ENCODE data around the gene CPEB3. TPM values are rescaled to one million over a fixed set of nuclear protein-coding genes. Genes with fewer than 3 reads are reported as not detected.

Gene CPEB3
- total RNA-seq, 1 experiment from 2014 or later: 1.0 TPM

DNA sequence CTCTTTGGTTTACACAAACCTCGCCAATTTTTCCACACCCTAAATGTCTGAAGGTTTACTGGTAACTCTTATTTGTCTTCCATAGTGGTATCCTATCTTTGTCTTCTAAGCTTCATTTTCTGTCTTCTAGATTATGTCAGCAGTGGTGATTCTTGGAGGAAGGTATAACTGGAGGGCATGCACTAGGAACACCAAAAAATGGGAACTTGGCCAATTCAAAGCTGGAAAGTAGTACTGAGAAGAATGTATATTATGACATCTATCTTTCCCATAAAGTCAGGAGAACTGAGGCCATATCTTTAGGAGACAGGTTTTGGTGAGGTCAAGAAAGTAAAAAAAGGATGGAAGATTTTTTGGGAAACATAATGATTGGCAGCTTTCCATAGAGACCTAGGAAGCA lies 113.3 kb downstream of the CPEB3 start:
- Histone ChIP-seq H2BK12ac (ENCODE audit: insufficient read length, low read depth, low read length) (no peak overlapping the region), H3K79me2 (ENCODE audit: insufficient read depth, low read length) (no peaks in the 10 kb centered on the region), H3K4ac (ENCODE audit: low read depth, low read length) (no peak overlapping the region), H4K20me1 (ENCODE audit: control insufficient read depth, insufficient read depth, insufficient read length) (no peaks in the 10 kb centered on the region), H3K79me1 (ENCODE audit: insufficient read depth, low read depth, low read length, poor library complexity, severe bottlenecking) (no peaks in the 10 kb centered on the region), H3K23ac (ENCODE audit: insufficient read length, low read depth, low read length) (no peak overlapping the region), H3K23me2 (ENCODE audit: insufficient read length, low read depth, low read length, poor library complexity, severe bottlenecking) (no peaks in the 10 kb centered on the region), H3K9ac (ENCODE audit: extremely low read depth, insufficient read length, low read length) (no peak overlapping the region), H4K5ac (ENCODE audit: insufficient read length, low read depth, low read length) (no peak overlapping the region), H3K27ac (ENCODE audit: insufficient read length, low read depth, low read length) (no peak overlapping the region), H3K4me1 (ENCODE audit: insufficient read depth, low read length) (no peaks in the 10 kb centered on the region; the same call in 1 of the 2 replicates), H2BK120ac (ENCODE audit: low read depth, low read length, poor library complexity, severe bottlenecking) (no peak overlapping the region), H4K8ac (replicated peaks; ENCODE audit: insufficient read length, low read depth, low read length) (no peak overlapping the region), H3K9me3 (ENCODE audit: control insufficient read depth, low read depth, low read length) (no peaks in the 10 kb centered on the region), H3K18ac (ENCODE audit: insufficient read length, low read depth, low read length) (no peak overlapping the region), H3T11ph (ENCODE audit: low read length) (no peak overlapping the region), H3K27me3 (ENCODE audit: insufficient read depth, low read length) (no peaks in the 10 kb centered on the region), H2BK20ac (ENCODE audit: low read depth, low read length, poor library complexity, severe bottlenecking) (no peak overlapping the region), H3K4me2 (ENCODE audit: insufficient read depth, insufficient read length, low read length) (no peak overlapping the region), H3K56ac (ENCODE audit: insufficient read length, low read depth, low read length) (no peak overlapping the region), H2BK5ac (ENCODE audit: insufficient read length, low read length) (no peak overlapping the region), H2BK15ac (ENCODE audit: low read depth, low read length) (no peak overlapping the region), H2AK5ac (ENCODE audit: insufficient read length, low read length) (no peak overlapping the region), H3K14ac (ENCODE audit: insufficient read depth, low read length) (no peak overlapping the region), H2AFZ (ENCODE audit: low read length) (no peak overlapping the region), H4K91ac (ENCODE audit: insufficient read length, low read depth, low read length) (no peak overlapping the region)
- no peaks in the 10 kb centered on the region for H3K9me3 Mint-ChIP-seq
- no peaks in the 10 kb centered on the region for H3K27me3 Mint-ChIP-seq (ENCODE audit: low read depth)
- WGBS (ENCODE audit: extremely low coverage, insufficient read length, low lambda C conversion rate): no CpG with 5 or more reads among the region's 1 CpG
- H3K27ac Mint-ChIP-seq: no peak overlapping the region
- no peak for DNase-seq
- no peak overlapping the region for H3K4me3 Mint-ChIP-seq
- peaks cover 0 to 4% of the 10 kb centered on the region in 2 experiments; a peak in 2 of 4 replicates for H3K4me1 Mint-ChIP-seq
- TF ChIP-seq, protein P1, sequence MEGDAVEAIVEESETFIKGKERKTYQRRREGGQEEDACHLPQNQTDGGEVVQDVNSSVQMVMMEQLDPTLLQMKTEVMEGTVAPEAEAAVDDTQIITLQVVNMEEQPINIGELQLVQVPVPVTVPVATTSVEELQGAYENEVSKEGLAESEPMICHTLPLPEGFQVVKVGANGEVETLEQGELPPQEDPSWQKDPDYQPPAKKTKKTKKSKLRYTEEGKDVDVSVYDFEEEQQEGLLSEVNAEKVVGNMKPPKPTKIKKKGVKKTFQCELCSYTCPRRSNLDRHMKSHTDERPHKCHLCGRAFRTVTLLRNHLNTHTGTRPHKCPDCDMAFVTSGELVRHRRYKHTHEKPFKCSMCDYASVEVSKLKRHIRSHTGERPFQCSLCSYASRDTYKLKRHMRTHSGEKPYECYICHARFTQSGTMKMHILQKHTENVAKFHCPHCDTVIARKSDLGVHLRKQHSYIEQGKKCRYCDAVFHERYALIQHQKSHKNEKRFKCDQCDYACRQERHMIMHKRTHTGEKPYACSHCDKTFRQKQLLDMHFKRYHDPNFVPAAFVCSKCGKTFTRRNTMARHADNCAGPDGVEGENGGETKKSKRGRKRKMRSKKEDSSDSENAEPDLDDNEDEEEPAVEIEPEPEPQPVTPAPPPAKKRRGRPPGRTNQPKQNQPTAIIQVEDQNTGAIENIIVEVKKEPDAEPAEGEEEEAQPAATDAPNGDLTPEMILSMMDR (conservative IDR thresholded peaks at IDR 0.05): no peak
- H3K36me3 Mint-ChIP-seq (ENCODE audit: insufficient read depth in 1 of 3, low read depth in 3 of 3): 0 out of 7 replicates have a peak, but pooled peaks cover 0 to 5% (median 0%) of the 10 kb centered on the region in 3 experiments
